ENCODE measurements around the gene TEAD1.

GRCh38 chr11:12822392-12823022 is 148.3 kb downstream of the TEAD1 start:
- TF ChIP-seq CTCF (IDR thresholded peaks at IDR 0.05 in 4 of 5, conservative IDR thresholded peaks at IDR 0.05 in 1 of 5) (no peak), POLR2A (IDR thresholded peaks at IDR 0.05) (no peak)

Measured in gastrocnemius medialis (tissue), 4 donors.